Right lobe of liver (tissue), 4 donors: ENCODE measurements around the gene ID1.
"Not testable (repeated sequence)": the region's sequence is repeated elsewhere in the genome, so short reads cannot be mapped to it uniquely, and the experiment has no call there.

Source experiments
- POLR2A ChIP-seq: fragments of 450-650 bp; IDR thresholded peaks from one replicate; pipeline ENCODE4 v1.6.1; 2017; ENCODE audit warnings: antibody characterized with exemption, mild to moderate bottlenecking
- TF ChIP-seq, protein P1 (sequence below), 4 donors: fragments of 200-600 bp in 3 of 4; fragments of 450-650 bp in 1 of 4; IDR thresholded peaks; one replicate each; pipeline versions ENCODE4 v1.5.1 to v1.8.0; 2016 to 2022; ENCODE audit warnings: antibody characterized with exemption in 4 of 4, mild to moderate bottlenecking in 2 of 4
- donor health status: DM: no; HTN: no; CAD: no.
- donor health status: DM: no; HTN: no; CAD: no.
- donor health status: DM: no; HTN: yes; CAD: no.

DNA sequence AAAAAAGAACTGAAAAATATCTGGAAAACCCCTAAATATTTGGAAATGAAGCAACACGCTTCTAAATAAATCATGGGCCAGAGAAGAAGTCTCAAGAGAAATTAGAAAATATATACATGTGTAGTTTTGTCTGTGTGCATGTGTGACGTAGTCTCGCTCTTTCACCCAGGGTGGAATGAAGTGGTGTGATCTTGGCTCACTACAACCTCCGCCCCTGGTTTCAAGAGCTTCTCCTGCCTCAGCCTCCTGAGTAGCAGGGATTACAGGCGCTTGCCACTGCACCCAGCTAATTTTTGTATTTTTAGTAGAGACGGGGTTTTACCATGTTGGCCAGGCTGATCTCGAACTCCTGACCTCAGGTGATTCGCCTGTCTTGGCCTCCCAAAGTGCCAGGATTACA lies 21.4 kb downstream of the ID1 start:
- TF ChIP-seq, protein P1, sequence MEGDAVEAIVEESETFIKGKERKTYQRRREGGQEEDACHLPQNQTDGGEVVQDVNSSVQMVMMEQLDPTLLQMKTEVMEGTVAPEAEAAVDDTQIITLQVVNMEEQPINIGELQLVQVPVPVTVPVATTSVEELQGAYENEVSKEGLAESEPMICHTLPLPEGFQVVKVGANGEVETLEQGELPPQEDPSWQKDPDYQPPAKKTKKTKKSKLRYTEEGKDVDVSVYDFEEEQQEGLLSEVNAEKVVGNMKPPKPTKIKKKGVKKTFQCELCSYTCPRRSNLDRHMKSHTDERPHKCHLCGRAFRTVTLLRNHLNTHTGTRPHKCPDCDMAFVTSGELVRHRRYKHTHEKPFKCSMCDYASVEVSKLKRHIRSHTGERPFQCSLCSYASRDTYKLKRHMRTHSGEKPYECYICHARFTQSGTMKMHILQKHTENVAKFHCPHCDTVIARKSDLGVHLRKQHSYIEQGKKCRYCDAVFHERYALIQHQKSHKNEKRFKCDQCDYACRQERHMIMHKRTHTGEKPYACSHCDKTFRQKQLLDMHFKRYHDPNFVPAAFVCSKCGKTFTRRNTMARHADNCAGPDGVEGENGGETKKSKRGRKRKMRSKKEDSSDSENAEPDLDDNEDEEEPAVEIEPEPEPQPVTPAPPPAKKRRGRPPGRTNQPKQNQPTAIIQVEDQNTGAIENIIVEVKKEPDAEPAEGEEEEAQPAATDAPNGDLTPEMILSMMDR (IDR thresholded peaks at IDR 0.05) = not testable (repeated sequence)
- not testable (repeated sequence) for TF ChIP-seq POLR2A
